ENCODE measurements around the gene BLOC1S5. TPM values are rescaled to one million over a fixed set of nuclear protein-coding genes. Genes with fewer than 3 reads are reported as not detected.

The BLOC1S5 gene
- polyA plus RNA-seq, 1 of the 3 experiments (the other 2 are of a cell fraction): 4.4 TPM

GRCh38 chr6:7979831-7980230, 84.4 kb downstream of the BLOC1S5 start:
- no peak overlapping the region for H3K4me2 ChIP-seq
- H3K27ac ChIP-seq (ENCODE audit: low read depth in 2 of 2, low read length in 1 of 2): no peak overlapping the region
- H3K36me3 ChIP-seq (replicated peaks in 1 of 2; ENCODE audit: control insufficient read depth in 1 of 2, insufficient read depth in 2 of 2, low read length in 1 of 2): no peaks in the 10 kb centered on the region
- CTCF ChIA-PET: no interaction called here
- DNase-seq: no peak
- peaks cover 0 to 9% of the 10 kb centered on the region in 2 experiments; a peak in 1 of 4 replicates for H3K4me1 ChIP-seq (ENCODE audit: control insufficient read depth in 1 of 2, insufficient read depth in 2 of 2, low read depth in 1 of 2, low read length in 1 of 2)
- no peak overlapping the region for H3K9ac ChIP-seq
- H3K9me3 ChIP-seq: no peaks in the 10 kb centered on the region
- H3K9me2 ChIP-seq: no peaks in the 10 kb centered on the region
- H4K20me1 ChIP-seq (ENCODE audit: insufficient read depth): no peaks in the 10 kb centered on the region
- POLR2A ChIA-PET: no interaction called here
- TF ChIP-seq RXRA (IDR thresholded peaks at IDR 0.05; ENCODE audit: borderline replicate concordance, low read depth): no peak
- TF ChIP-seq RFX5 (IDR thresholded peaks at IDR 0.05; ENCODE audit: low read length): no peak
- no peak for TF ChIP-seq ZBTB33 (IDR thresholded peaks at IDR 0.05; ENCODE audit: borderline replicate concordance, low read depth)
- TF ChIP-seq MXI1 (IDR thresholded peaks at IDR 0.05; ENCODE audit: low read depth, low read length): no peak
- TF ChIP-seq GATA2 (CRISPR knock-in tag; IDR thresholded peaks at IDR 0.05): no peak
- TF ChIP-seq USF2 (IDR thresholded peaks at IDR 0.05; ENCODE audit: borderline replicate concordance, low read depth, low read length): no peak
- TF ChIP-seq NRF1 (IDR thresholded peaks at IDR 0.05; ENCODE audit: low read depth, low read length): no peak
- no peak for TF ChIP-seq CTCF (IDR thresholded peaks at IDR 0.05)
- no peak for TF ChIP-seq MEF2A (IDR thresholded peaks at IDR 0.05; ENCODE audit: borderline replicate concordance, low read depth)
- no peak for TF ChIP-seq TAF1 (IDR thresholded peaks at IDR 0.05; ENCODE audit: borderline replicate concordance, low read depth, low read length)
- no peak overlapping the region for H2AFZ ChIP-seq (ENCODE audit: low read depth)
- no peaks in the 10 kb centered on the region for H3K79me2 ChIP-seq (ENCODE audit: insufficient read depth)
- H3K27me3 ChIP-seq (ENCODE audit: insufficient read depth): no peaks in the 10 kb centered on the region
- H3F3A ChIP-seq (replicated peaks; ENCODE audit: insufficient read depth): peaks cover 4% of the 10 kb centered on the region
- H3K4me3 ChIP-seq (ENCODE audit: low read depth in 2 of 2, low read length in 1 of 2): no peak overlapping the region

- POLR2A ChIA-PET: no interaction called here
- no peak for DNase-seq
- 91% methylated on average over 3 of the region's 3 CpGs for WGBS (ENCODE audit: low lambda C conversion rate)
- Histone ChIP-seq H3F3A (replicated peaks; ENCODE audit: insufficient read depth) (peaks cover 4% of the 10 kb centered on the region), H2AFZ (ENCODE audit: low read depth) (no peak overlapping the region), H3K27ac (ENCODE audit: low read depth in 2 of 2, low read length in 1 of 2) (no peak overlapping the region), H3K4me1 (ENCODE audit: control insufficient read depth in 1 of 2, insufficient read depth in 2 of 2, low read depth in 1 of 2, low read length in 1 of 2) (peaks cover 0 to 11% of the 10 kb centered on the region in 2 experiments; a peak in 1 of 4 replicates), H3K27me3 (ENCODE audit: insufficient read depth) (no peaks in the 10 kb centered on the region), H3K36me3 (replicated peaks in 1 of 2; ENCODE audit: control insufficient read depth in 1 of 2, insufficient read depth in 2 of 2, low read length in 1 of 2) (no peaks in the 10 kb centered on the region), H3K4me2 (no peak overlapping the region), H3K9me2 (no peaks in the 10 kb centered on the region), H3K79me2 (ENCODE audit: insufficient read depth) (no peaks in the 10 kb centered on the region), H3K9ac (no peak overlapping the region), H3K4me3 (ENCODE audit: low read depth in 2 of 2, low read length in 1 of 2) (no peak overlapping the region), H4K20me1 (ENCODE audit: insufficient read depth) (no peaks in the 10 kb centered on the region), H3K9me3 (no peaks in the 10 kb centered on the region)
- CTCF ChIA-PET: no interaction called here
- no peak for TF ChIP-seq USF2 (IDR thresholded peaks at IDR 0.05; ENCODE audit: borderline replicate concordance, low read depth, low read length)
These were observed 85.5 kb downstream of the BLOC1S5 start for GRCh38 chr6:7978736-7979135.

Data from SK-N-SH (cell line).